Nucleus accumbens (tissue), 56 donors: ENCODE results near the gene RRP8.
A peak's percentile ranks its signal among the peaks of the same experiment; 100 is the strongest.

Experiments used
- DNase-seq, 56 donors: peaks; one replicate each; lab custom pipeline; 2025; lab: John Stamatoyannopoulos, UW

Gene RRP8

GRCh38 chr11:6603287-6604080 lies at the start of gene RRP8, which contains the start of gene ILK:
Gene RRP8 (minus strand): TSS chr11:6603616. CDS start chr11:6603502, 114 bp downstream.
Gene ILK (plus strand): TSS chr11:6603774. CDS start chr11:6604272, 498 bp downstream.
- DNase-seq, result peak in 55 of 56 donors; percentile 48 to 92 (median 85)

GRCh38 chr11:6653097-6653496 lies 49.7 kb upstream of the RRP8 start:
- DNase-seq, result no peak

- DNase-seq, result no peak
These were observed 48.8 kb upstream of the RRP8 start for GRCh38 chr11:6652182-6652581.

- peak in 1 of 56 donors; percentile 34 for DNase-seq
These were observed 47.6 kb upstream of the RRP8 start for GRCh38 chr11:6650980-6651379.

- no peak for DNase-seq
These were observed 46.7 kb upstream of the RRP8 start for GRCh38 chr11:6650104-6650503.

GRCh38 chr11:6648501-6648900 lies 45.1 kb upstream of the RRP8 start:
- DNase-seq, result no peak

- DNase-seq, result no peak
These were observed 44.4 kb upstream of the RRP8 start for GRCh38 chr11:6647836-6648235.

- peak in 1 of 56 donors; percentile 13 for DNase-seq
These were observed 43.7 kb upstream of the RRP8 start for GRCh38 chr11:6646918-6647679.

- no peak for DNase-seq
These were observed 43.1 kb upstream of the RRP8 start for GRCh38 chr11:6646576-6646917.

- DNase-seq, result no peak
These were observed 42.7 kb upstream of the RRP8 start for GRCh38 chr11:6646071-6646470.

GRCh38 chr11:6642957-6643356 lies 39.5 kb upstream of the RRP8 start:
- no peak for DNase-seq

GRCh38 chr11:6640985-6641701 lies 37.7 kb upstream of the RRP8 start:
- DNase-seq, result peak in 41 of 56 donors; percentile 22 to 78 (median 48)

GRCh38 chr11:6640036-6640984 lies 36.9 kb upstream of the RRP8 start:
- DNase-seq, result no peak

- DNase-seq, result no peak
These were observed 35.0 kb upstream of the RRP8 start for GRCh38 chr11:6638429-6638828.

- no peak for DNase-seq
These were observed 34.5 kb upstream of the RRP8 start for GRCh38 chr11:6637871-6638270.

GRCh38 chr11:6636480-6636879 lies 33.1 kb upstream of the RRP8 start:
- no peak for DNase-seq

- peak in 47 of 56 donors; percentile 14 to 84 (median 50) for DNase-seq
These were observed 31.9 kb upstream of the RRP8 start for GRCh38 chr11:6635082-6635932.

- DNase-seq, result no peak
These were observed 31.1 kb upstream of the RRP8 start for GRCh38 chr11:6634534-6634933.
